ENCODE results near the gene GAB1.

DNA sequence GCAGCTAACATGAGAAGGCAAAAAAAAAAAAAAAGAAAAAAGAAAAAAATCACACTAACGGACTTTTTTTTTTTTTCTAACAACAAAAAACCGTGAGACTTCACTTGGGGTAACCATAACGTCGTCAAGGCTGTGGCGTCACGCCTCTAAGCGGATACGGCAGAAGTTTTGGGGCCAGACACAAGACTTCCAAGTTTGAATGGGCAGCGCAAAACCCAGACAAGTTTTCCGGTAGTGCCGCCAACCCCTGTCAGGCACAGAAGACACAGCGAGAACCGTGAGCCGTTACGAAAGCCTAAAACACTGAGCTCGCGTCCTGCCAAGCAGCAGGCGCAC lies 176.3 kb downstream of the GAB1 start:
- TF ChIP-seq POLR2A (IDR thresholded peaks at IDR 0.05), result no peak
- TF ChIP-seq, protein P1, sequence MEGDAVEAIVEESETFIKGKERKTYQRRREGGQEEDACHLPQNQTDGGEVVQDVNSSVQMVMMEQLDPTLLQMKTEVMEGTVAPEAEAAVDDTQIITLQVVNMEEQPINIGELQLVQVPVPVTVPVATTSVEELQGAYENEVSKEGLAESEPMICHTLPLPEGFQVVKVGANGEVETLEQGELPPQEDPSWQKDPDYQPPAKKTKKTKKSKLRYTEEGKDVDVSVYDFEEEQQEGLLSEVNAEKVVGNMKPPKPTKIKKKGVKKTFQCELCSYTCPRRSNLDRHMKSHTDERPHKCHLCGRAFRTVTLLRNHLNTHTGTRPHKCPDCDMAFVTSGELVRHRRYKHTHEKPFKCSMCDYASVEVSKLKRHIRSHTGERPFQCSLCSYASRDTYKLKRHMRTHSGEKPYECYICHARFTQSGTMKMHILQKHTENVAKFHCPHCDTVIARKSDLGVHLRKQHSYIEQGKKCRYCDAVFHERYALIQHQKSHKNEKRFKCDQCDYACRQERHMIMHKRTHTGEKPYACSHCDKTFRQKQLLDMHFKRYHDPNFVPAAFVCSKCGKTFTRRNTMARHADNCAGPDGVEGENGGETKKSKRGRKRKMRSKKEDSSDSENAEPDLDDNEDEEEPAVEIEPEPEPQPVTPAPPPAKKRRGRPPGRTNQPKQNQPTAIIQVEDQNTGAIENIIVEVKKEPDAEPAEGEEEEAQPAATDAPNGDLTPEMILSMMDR (IDR thresholded peaks at IDR 0.05), result no peak

Measured in heart left ventricle (tissue), 13 donors.